Hypothalamus (tissue), 51 donors: ENCODE results near the gene TMEM156.

ENCODE experiments used
- DNase-seq, 51 donors: peaks; one replicate each; lab custom pipeline; 2025; lab: John Stamatoyannopoulos, UW

TMEM156 gene

GRCh38 chr4:39032218-39033085, at the start of gene TMEM156:
TMEM156 (minus strand) TSS chr4:39032409; CDS start chr4:39032313, 96 bp downstream.
- DNase-seq: no peak

DNA sequence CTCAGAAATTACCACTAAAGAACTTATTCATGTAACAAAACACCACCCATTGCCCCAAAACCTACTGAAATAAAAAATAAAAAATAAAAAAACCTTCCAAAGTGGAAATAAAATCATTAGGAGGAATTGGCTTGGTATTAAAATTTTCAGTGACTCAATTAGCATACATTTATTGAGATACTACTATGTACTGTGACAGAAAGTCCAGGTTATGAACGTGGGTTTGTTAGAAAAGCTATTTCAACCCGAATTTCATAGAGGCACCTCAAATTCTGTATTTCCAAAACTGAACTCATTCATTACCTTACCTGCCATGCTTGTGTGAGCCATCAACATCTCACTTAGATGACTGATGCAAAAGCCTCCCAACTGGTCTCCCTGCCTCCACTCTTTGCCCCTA, 46.6 kb upstream of the TMEM156 start:
- DNase-seq: no peak

DNA sequence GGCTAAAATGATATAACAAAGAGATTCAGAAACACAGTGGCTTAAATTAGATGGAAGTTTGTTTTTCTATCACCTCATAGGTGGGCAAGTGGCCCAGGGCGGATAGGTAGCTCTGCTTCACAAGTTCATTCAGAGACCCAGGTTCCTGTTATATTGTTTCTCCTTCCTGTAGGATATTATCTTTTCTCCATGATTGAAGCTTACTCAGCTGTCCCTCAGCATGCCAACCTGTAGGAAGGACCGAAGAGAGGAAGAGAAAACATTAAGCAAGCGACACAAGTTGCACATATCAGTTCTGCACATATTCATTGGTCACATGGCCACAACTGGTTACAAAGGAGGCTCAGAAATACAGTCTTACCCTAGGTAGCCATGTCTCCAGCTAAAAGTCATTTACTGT, 36.7 kb upstream of the TMEM156 start:
- no peak for DNase-seq

- DNase-seq: no peak
Measured at GRCh38 chr4:39067451-39067850, 35.2 kb upstream of the TMEM156 start.

GRCh38 chr4:39067031-39067430, 34.8 kb upstream of the TMEM156 start:
- no peak for DNase-seq

- DNase-seq: no peak
Measured at GRCh38 chr4:39066371-39066770, 34.2 kb upstream of the TMEM156 start.

- no peak for DNase-seq
Measured at GRCh38 chr4:39063430-39063829, 31.2 kb upstream of the TMEM156 start.

DNA sequence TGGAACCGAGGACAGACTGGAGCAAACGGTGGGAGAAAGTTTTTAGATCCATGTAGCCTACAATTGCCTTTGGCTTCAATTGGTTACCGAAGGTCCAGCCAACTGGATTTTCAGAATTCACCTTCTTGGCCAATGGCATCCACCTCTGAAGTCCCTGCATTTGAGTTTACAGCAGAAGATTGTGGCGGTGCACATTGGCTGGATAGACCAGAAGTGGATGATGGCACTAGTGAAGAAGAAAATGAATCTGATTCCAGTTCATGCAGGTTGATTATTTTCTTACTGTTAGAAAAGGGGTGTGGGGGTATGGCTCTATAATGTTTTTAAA, 30.5 kb upstream of the TMEM156 start:
- peak in 1 of 51 donors; percentile 20 for DNase-seq

DNA sequence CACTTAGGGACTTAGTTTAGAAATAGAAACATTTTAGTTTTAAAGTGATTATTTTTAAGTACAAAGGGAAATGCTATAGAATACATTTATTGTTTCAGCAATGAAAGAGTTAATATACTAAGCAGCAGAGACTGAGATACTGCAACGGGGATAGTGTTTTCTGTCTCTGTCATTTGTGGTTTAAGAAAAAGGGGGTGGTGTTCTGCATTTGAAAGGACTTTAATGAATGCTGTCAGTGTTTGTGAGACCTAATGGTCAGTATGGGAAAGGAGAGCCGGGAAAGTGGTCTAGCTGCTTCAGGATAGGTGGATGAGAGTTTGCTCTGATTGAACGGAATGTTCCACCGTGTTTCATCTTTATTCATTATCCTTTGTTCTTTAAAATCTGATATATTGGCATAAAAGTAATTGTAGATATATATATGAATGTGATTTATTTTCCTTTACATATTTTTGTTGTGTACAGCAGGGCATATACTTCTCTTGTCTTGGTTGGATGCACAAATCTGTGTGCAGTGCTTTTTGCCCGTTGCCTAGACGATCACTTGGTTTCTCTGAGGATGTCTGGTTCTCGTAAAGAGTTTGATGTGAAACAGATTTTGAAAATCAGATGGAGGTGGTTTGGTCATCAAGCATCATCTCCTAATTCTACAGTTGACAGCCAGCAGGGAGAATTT, 30.0 kb upstream of the TMEM156 start, which contains the start of gene KLHL5:
TSS of gene KLHL5 (plus strand) at position 139 of the 676 bp plus-strand sequence. CDS start at position 560, 421 bp downstream.
- DNase-seq: peak in 3 of 51 donors; percentile 11 to 68 (median 20)

DNA sequence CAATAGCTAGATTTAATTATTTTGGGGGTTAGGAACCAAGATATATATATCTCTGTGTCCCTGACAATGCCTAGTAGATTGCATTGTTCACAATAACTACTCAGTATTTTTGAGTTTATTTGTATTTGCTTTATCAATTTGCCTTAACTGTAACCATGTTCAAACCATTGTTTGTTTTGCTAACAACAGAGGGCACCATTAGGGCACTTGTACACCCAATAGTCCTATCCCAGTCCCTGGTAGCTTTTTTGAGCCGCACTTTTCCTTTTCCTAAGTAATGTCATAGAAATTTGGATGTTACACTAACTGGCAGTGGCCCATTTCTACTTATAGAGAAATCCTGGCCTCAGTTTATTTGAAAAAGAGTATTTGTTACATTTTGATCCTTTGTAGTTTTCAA, 29.2 kb upstream of the TMEM156 start:
- DNase-seq: peak in 1 of 51 donors; percentile 32

GRCh38 chr4:39056023-39056422, 23.8 kb upstream of the TMEM156 start:
- no peak for DNase-seq

- DNase-seq: no peak
Measured at GRCh38 chr4:39054497-39054896, 22.3 kb upstream of the TMEM156 start.

DNA sequence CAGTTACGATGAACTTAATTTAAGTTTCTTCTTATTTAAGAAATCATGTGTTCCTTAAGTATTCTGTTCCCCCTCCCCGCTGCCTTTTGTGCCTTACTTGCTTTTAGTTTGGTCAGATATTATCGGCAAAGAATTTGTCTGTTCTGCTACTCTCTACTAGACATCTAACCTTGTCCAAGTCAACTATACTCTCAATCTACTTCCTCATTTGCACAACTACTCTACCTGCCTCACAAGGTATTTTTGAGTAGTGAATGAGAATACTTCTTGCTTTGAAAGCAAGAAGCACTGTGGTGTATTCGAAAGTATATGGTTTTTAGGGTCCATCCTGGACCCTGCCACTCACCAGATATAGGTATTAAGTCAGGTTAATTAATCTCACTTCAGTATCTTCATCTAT, 21.8 kb upstream of the TMEM156 start:
- DNase-seq: no peak

- DNase-seq: no peak
Measured at GRCh38 chr4:39051492-39051891, 19.3 kb upstream of the TMEM156 start.

DNA sequence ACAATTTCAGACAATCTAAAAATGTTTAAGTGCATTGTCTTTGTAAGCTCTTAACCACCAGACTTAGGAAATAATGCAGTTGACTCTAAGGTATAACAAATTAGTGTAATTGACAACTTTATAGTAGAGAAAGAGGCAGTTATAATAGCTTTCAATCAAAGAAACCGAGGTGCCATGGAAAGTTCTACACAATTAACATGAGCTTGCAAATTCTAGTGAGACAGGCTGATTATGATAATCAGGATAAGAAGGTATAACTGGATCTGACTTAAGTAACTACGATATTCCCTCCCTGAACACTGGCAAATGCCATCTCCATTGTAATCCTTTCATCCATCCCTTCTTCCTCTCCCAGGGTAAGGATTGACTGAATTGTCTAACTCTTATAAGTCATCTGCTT, 18.4 kb upstream of the TMEM156 start:
- DNase-seq: no peak

- DNase-seq: no peak
Measured at GRCh38 chr4:39048311-39048710, 16.1 kb upstream of the TMEM156 start.

GRCh38 chr4:39047681-39048080, 15.5 kb upstream of the TMEM156 start:
- DNase-seq: no peak

GRCh38 chr4:39046249-39046648, 14.0 kb upstream of the TMEM156 start:
- peak in 1 of 51 donors; percentile 24 for DNase-seq

DNA sequence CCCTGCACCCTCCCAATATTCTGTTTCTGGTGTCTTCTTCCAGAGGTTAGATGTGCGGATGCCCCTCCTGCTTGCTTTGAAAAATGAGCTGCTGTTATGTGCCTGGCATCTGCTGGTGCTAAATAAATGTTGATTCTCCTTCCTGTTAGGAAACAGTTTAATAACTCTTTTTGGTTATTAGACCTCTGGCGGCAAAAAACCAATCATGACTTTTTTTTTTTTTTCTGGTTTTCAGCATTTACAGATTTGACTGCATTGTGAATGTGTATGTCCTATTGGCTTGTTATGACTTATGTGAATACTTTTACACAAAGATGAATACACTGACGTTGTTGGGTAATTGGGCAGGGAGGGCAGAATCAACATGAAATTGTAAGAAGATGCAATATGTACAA, 13.6 kb upstream of the TMEM156 start:
- no peak for DNase-seq

DNA sequence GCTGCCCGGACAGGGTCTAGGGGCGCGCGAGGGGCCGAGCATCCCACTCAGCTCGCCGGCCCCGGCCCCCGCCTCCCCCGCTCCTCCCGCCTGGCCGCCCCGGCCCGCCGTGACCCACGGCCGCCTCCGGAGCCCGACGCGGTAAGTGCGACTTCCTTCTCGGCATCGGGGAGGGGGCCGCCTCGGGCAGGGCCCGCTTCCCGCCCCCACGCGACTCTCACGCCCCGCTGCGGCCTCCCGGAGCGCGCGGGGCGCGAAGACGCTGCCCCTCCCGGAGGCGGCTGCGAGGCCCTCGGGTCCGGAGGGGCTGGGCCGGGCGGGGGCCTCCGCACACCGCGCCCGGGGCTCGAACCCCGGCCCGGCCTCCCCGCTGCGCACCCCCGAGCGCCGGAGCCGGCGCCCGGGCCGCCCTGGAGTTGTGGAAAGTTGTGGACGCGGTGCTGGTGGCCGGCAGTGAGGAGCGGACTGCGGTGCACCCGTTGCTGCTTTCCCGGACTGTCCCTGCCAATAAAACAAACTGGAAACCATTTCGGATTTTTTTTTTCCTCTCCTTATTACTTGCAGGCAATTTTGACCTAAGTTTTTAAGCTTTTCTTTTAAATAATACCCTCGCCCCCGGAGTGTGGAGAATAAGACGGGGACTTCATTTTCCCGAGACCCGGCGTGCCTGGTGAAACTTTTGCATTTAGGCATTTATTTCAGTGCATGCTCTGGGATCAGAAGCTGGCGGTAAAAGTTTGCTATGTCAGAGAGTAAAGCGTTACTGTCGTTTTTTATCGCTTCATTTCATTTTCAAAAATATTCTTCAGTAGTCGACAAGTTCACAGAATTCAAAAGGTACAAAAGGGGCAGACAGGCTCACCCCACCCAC, 13.0 kb upstream of the TMEM156 start:
- peak in 19 of 51 donors; percentile 10 to 75 (median 53) for DNase-seq

GRCh38 chr4:39044364-39044955, 12.3 kb upstream of the TMEM156 start:
- DNase-seq: peak; percentile 51 to 94 (median 81)
